Psoas muscle (tissue), 8 donors: ENCODE results near the gene LSM11. TPM values are rescaled to one million over a fixed set of nuclear protein-coding genes. Genes with fewer than 3 reads are reported as not detected.

Experiments
- ATAC-seq, 4 donors: fragments of 200-7000 bp; cut with Tn5 transposase; one replicate each; pipeline ENCODE4 v1.9.1; 2020; ENCODE audit warnings: moderate library complexity in 3 of 4, mild to moderate bottlenecking in 2 of 4
- DNase-seq, 2 donors: peaks; one replicate each; pipeline ENCODE4 v3.0.0-alpha.2; 2020
- H3K27ac ChIP-seq: fragments of 200-600 bp; one replicate; pipeline ENCODE4 v1.8.0; 2022
- H3K27me3 ChIP-seq, 3 donors: fragments of 200-600 bp in 1 of 3; one replicate each; pipeline versions ENCODE4 v1.6.1 to v1.8.0; 2013 to 2022; ENCODE audit warnings: low read length in 2 of 3, mild to moderate bottlenecking in 2 of 3, moderate library complexity in 1 of 3; ENCODE audit not compliant: insufficient read depth in 3 of 3
- H3K36me3 ChIP-seq, 2 donors: fragments of 200-600 bp in 1 of 2; one replicate each; pipeline versions ENCODE4 v1.6.1 to v1.8.0; 2013 to 2022; ENCODE audit warnings: low read depth in 1 of 2, mild to moderate bottlenecking in 1 of 2, moderate library complexity in 1 of 2; ENCODE audit not compliant: insufficient read depth in 1 of 2
- H3K4me1 ChIP-seq: fragments of 200-600 bp; one replicate; pipeline ENCODE4 v1.8.0; 2022
- H3K4me3 ChIP-seq: fragments of 200-600 bp; one replicate; pipeline ENCODE4 v1.8.0; 2022; ENCODE audit warnings: mild to moderate bottlenecking
- H3K9me3 ChIP-seq: fragments of 200-600 bp; one replicate; pipeline ENCODE4 v1.8.0; 2022
- CTCF ChIP-seq: fragments of 200-600 bp; IDR thresholded peaks from one replicate; pipeline ENCODE4 v1.8.0; 2022; ENCODE audit warnings: antibody characterized with exemption
- WGBS, 3 donors: extraction: QIAGEN DNeasy Blood & Tissue Kit; methylation state at CpG; one replicate each; pipeline versions ENCODE4 v1.1.6 to v1.1.7; 2013; 5-methylcytosine and 5-hydroxymethylcytosine counted together
- intact Hi-C, 2 donors: fragments of 100-400 bp; cut with DNase I; formaldehyde crosslinking; loops; one replicate each; pipeline versions ENCODE4 v1.11.0 to v1.14.2; 2022
- polyA plus RNA-seq, 3 donors: library from polyadenylated mRNA; stranded (reverse); fragments of 200-250 nt; gene quantifications; one replicate each; pipeline ENCODE4 v1.2.3, GENCODE V29; 2013
- total RNA-seq, 4 donors: library from RNA; stranded (reverse); fragmentation: NEBNext Ultra II Directional in 2 of 4; extraction: Animal tissue kit (Norgen Biotek cat#: 25700) in 2 of 4; gene quantifications; one replicate each; pipeline versions ENCODE4 v1.2.1 to v1.2.4, GENCODE V29; 2021 to 2023
- donor health status: healthy with polysubstance abuse.
- donor health status: DM: no; HTN: no; CAD: no; lungs with moderate emphysema.
- donor health status: Bipolar disorder and iron deficiency.
- donor health status: healthy.
- donor health status: DM: yes; HTN: yes; CAD: no.
- donor health status: DM: no; HTN: no; CAD: no.
- donor health status: DM: no; HTN: no; CAD: no.
- donor health status: DM: yes; HTN: yes; CAD: no.

The LSM11 gene
- total and polyA plus RNA-seq, 7 donors = 1.0 to 2.2 (median 1.8) TPM

DNA sequence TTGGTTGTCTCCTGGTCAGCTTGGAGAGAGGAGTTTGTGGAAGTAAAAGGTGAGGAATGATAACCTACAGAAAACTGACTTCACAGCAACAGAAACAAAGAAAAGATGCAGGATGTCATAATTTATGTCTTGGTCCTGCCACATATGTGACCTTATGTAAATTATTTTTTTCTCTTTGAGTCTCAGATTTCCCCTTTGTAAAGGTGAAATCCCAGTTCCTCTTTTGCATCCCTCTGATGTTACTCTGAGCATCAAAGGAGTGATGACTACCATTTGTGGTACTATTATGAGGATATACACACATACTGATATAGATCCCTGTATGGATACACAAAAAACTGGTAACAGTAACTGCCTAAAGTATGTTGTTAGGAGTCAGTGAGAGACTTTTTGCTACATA, 13.7 kb upstream of the LSM11 start:
- no peak for TF ChIP-seq CTCF
- intact Hi-C loops = no loop called here
- no peak overlapping the region for H3K4me3 ChIP-seq
- no peak for ATAC-seq
- no peak for DNase-seq
- no peaks in the 10 kb centered on the region for H3K9me3 ChIP-seq
- no peak overlapping the region for H3K27ac ChIP-seq
- no peaks in the 10 kb centered on the region for H3K27me3 ChIP-seq
- H3K36me3 ChIP-seq = peaks cover 0 to 21% of the 10 kb centered on the region in 2 donors
- H3K4me1 ChIP-seq = peaks cover 3% of the 10 kb centered on the region

GRCh38 chr5:157730900-157731271, 12.6 kb upstream of the LSM11 start:
- Histone ChIP-seq H3K27me3 (no peaks in the 10 kb centered on the region), H3K36me3 (peaks cover 0 to 31% of the 10 kb centered on the region in 2 donors), H3K27ac (peak overlapping the region; percentile 90), H3K9me3 (no peaks in the 10 kb centered on the region), H3K4me3 (peak overlapping the region; percentile 78), H3K4me1 (peaks cover 3% of the 10 kb centered on the region)
- intact Hi-C loops = no loop called here
- 20 to 21% (median 20%) methylated on average over 5 of the region's 5 CpGs for WGBS, 3 donors
- TF ChIP-seq CTCF = no peak
- ATAC-seq (no peak), DNase-seq (no peak)

DNA sequence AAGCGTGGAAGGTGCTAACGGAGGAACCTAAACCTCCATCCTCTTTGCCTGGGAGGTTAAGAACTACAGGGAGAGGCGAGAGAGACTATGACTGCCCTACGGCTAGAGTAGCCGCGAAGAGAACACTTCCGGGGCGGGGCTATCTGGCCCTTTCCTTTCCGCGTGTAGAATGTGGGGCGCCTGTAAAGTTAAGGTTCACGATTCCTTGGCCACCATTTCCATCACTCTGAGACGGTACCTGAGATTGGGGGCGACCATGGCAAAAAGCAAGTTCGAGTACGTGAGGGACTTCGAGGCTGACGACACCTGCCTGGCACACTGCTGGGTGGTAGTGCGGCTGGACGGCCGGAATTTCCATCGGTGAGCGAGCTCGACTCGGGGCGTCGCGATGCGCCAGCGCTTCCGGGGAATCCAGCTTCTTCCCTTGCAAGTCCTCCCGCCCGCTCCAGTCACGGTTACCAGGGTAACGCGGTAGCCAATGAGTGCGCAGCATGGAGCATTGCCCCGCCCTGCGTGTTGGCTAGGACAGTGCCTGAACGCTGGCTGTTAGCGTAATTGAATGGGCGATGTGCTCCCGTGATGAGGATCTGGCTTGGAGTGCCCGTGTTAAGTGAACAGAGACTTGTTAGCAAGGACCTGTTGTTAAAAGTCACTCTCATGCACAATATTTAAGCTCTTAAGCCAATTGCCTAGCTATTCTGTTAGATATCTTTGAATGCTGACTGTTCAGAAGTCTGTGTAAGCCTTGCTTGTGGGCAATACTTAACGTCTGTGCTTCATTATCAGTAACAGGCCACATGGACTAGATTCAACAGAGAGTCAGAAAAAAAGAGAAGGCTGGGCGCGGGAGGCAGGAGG, 12.0 kb upstream of the LSM11 start, which contains the start of gene THG1L:
Gene THG1L (plus strand): TSS at position 149 of the 858 bp plus-strand sequence. CDS start 21 bp downstream, at position 170.
- Histone ChIP-seq H3K27me3 (no peaks in the 10 kb centered on the region), H3K4me1 (peaks cover 3% of the 10 kb centered on the region), H3K36me3 (peaks cover 0 to 36% of the 10 kb centered on the region in 2 donors), H3K4me3 (peak within 1 kb of the TSS; percentile 78), H3K27ac (peak within 1 kb of the TSS; percentile 90), H3K9me3 (no peaks in the 10 kb centered on the region)
- peak; percentile 98 for DNase-seq
- TF ChIP-seq CTCF = no peak
- intact Hi-C loops = no loop called here
- peak; percentile 99 to 100 (median 100) for ATAC-seq
- WGBS, 3 donors = 1 to 2% (median 1%) methylated on average over 46 to 47 of the region's 47 CpGs

DNA sequence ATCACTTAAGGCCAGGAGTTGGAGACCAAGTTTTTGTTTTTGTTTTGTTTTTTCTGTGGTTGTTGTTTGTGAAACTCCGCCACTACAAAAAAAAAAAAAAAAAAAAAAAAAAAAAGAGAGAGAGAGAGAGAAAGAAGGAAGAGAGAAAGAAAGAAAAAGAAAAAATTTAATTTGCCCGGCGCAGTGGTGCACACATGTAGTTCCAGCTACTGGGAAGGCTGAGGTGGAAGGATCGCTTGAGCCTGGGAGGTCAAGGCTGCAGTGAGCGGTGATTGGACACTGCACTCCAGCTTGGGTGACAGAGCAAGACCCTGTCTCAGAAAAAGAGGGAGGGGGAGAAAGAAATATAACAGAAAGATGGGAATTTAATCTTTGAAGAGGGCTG, 11.4 kb upstream of the LSM11 start:
- no peak for ATAC-seq
- no peak overlapping the region for H3K27ac ChIP-seq
- H3K4me3 ChIP-seq = peak overlapping the region; percentile 78
- no peak for DNase-seq
- intact Hi-C loops = no loop called here
- H3K9me3 ChIP-seq = no peaks in the 10 kb centered on the region
- TF ChIP-seq CTCF = no peak
- WGBS, 3 donors = 91 to 93% (median 92%) methylated on average over 5 of the region's 5 CpGs
- peaks cover 0 to 42% of the 10 kb centered on the region in 2 donors for H3K36me3 ChIP-seq
- H3K27me3 ChIP-seq = no peaks in the 10 kb centered on the region
- H3K4me1 ChIP-seq = peaks cover 3% of the 10 kb centered on the region
